ENCODE data around the gene SSR1.

Gene SSR1

DNA sequence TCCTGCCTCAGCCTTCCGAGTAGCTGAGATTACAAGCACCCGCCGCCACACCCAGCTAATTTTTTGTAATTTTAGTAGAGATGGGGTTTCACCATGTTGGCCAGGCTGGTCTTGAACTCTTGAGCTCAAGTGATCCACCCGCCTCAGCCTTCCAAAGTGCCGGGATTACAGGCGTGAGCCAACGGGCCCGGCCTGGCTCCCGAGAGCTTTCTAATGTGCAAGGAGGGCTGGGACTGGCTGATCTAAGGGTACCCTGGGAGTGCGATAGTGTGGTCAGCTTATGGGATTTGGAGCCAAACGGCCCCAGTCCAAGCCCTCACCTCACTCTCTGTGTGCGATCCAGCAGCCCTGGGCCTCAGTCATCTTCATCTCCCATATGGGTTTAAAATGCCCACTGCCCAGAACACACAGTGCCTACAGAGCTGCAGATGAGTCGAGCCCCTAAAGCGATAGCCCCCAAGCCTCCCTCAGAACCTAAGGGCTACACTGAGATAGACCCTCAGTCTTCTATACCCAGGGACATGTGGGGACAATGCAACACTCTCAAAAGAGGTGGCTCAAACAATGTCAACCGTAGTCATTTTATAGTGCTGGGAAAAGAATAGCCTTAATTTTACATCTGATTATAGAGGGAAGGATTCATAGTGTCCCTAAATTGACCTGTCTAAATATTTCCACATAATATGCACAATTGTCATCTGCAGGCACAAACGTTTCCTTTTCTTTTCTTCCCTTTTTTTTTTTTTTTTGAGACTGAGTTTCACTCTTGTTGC is 50.1 kb downstream of the SSR1 start:
- H3K36me3 ChIP-seq (ENCODE audit: insufficient read depth, insufficient read length, low read length) = no peaks in the 10 kb centered on the region
- no peak overlapping the region for H3K4me3 ChIP-seq (ENCODE audit: insufficient read length, low read depth)
- no peak for TF ChIP-seq ZNF274 (IDR thresholded peaks at IDR 0.05; ENCODE audit: low read depth, low read length)
- no peak for TF ChIP-seq SUZ12 (IDR thresholded peaks at IDR 0.05; ENCODE audit: extremely low read depth, insufficient read depth, insufficient read length)
- no peak for TF ChIP-seq YY1 (IDR thresholded peaks at IDR 0.05; ENCODE audit: insufficient read depth, insufficient read length)
- no peaks in the 10 kb centered on the region for H3K9me3 ChIP-seq (ENCODE audit: insufficient read depth, low read length)
- H3K27me3 ChIP-seq (ENCODE audit: insufficient read depth, insufficient read length) = no peaks in the 10 kb centered on the region
- DNase-seq (ENCODE audit: low read depth, low spot score) = no peak
- H3K4me1 ChIP-seq (ENCODE audit: insufficient read depth, insufficient read length) = peaks cover 15% of the 10 kb centered on the region
- H3K9ac ChIP-seq (ENCODE audit: insufficient read length, low read depth) = no peak overlapping the region

DNA sequence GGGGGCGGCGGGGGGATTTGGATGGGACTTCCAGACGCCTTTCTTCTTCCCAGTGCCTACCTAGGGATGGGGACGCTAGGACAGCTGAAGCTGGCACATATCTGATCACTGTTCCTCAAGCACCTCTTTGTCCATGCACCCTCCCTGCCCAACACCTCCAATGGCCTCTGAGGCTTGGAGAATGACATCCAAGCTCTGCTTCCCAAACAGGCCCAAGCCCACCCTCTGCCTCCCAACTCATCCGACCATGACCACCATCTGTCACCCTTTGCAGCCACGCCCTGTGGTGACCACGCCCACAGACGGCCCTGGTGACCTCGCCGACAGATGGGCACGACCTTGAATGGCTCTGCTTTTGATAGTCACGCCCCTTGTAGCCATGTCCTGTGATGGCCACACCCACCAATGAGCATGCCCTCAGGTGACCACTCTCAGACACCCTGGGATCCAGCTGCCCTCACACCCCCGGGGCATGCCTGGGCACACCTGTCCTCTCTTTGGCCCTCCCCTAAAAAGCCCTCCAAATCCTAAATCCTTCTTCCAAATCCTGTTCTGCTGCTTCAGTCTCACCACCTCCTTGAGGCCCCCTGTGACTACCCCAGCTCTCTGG is 51.0 kb downstream of the SSR1 start:
- peak overlapping the region; percentile 67 for H3K9ac ChIP-seq (ENCODE audit: insufficient read length, low read depth)
- no peaks in the 10 kb centered on the region for H3K36me3 ChIP-seq (ENCODE audit: insufficient read depth, insufficient read length, low read length)
- peaks cover 13% of the 10 kb centered on the region for H3K4me1 ChIP-seq (ENCODE audit: insufficient read depth, insufficient read length)
- H3K9me3 ChIP-seq (ENCODE audit: insufficient read depth, low read length) = 0 out of 2 replicates have a peak, but pooled peaks cover under 1% of the 10 kb centered on the region
- no peaks in the 10 kb centered on the region for H3K27me3 ChIP-seq (ENCODE audit: insufficient read depth, insufficient read length)
- H3K4me3 ChIP-seq (ENCODE audit: insufficient read length, low read depth) = peak overlapping the region; percentile 67
- TF ChIP-seq YY1 (IDR thresholded peaks at IDR 0.05; ENCODE audit: insufficient read depth, insufficient read length) = no peak
- no peak for DNase-seq (ENCODE audit: low read depth, low spot score)

DNA sequence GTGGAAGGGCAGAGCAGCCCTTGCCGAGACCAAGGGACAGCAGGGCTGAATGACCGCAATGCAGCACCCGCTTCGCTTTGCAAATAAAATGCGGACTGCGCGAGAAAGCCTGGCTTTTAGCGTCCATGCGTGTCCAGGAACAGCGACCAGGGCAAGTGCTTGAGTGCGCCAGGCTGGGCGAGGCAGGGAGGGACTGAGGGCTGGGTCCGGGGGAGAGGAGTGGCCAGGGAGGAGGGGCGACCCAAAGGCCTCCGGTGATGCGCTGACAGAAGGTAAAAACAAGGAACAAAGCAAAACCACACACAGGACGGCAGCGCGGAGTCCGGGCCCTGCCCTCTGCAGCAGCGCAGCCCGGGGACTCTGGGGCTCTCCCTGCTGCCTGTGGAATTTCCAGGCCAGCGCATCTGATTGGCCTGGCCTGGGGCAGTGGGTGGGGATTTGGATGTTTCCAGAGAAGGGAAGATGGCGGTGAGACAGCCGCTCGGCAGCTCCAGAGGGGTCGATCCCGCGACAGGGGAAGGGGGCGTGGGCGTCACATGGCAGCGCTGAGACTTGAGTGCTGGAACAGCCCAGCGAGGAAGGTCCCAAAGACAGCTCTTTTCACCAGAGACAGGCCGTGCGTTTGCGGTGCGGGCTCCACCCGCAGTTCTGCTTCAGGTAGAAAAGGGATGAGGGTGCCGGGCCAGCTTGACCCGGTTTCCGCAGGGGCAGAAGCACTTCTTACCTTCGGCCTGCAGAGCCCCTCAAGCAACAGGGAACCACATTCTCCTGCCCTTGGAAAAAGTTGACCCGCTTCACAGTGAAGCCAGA is 51.8 kb downstream of the SSR1 start:
- Histone ChIP-seq H3K9me3 (ENCODE audit: insufficient read depth, low read length) (peaks cover 6% of the 10 kb centered on the region; the same call in 1 of the 2 replicates), H3K9ac (ENCODE audit: insufficient read length, low read depth) (peak overlapping the region; percentile 88), H3K4me1 (ENCODE audit: insufficient read depth, insufficient read length) (peaks cover 13% of the 10 kb centered on the region), H3K27me3 (ENCODE audit: insufficient read depth, insufficient read length) (no peaks in the 10 kb centered on the region), H3K36me3 (ENCODE audit: insufficient read depth, insufficient read length, low read length) (no peaks in the 10 kb centered on the region), H3K4me3 (ENCODE audit: insufficient read length, low read depth) (peak overlapping the region; percentile 67)
- peak; percentile 82 for DNase-seq (ENCODE audit: low read depth, low spot score)
- no peak for TF ChIP-seq SUZ12 (IDR thresholded peaks at IDR 0.05; ENCODE audit: extremely low read depth, insufficient read depth, insufficient read length)
- TF ChIP-seq ZNF274 (IDR thresholded peaks at IDR 0.05; ENCODE audit: low read depth, low read length) = no peak
- TF ChIP-seq YY1 (IDR thresholded peaks at IDR 0.05; ENCODE audit: insufficient read depth, insufficient read length) = no peak

DNA sequence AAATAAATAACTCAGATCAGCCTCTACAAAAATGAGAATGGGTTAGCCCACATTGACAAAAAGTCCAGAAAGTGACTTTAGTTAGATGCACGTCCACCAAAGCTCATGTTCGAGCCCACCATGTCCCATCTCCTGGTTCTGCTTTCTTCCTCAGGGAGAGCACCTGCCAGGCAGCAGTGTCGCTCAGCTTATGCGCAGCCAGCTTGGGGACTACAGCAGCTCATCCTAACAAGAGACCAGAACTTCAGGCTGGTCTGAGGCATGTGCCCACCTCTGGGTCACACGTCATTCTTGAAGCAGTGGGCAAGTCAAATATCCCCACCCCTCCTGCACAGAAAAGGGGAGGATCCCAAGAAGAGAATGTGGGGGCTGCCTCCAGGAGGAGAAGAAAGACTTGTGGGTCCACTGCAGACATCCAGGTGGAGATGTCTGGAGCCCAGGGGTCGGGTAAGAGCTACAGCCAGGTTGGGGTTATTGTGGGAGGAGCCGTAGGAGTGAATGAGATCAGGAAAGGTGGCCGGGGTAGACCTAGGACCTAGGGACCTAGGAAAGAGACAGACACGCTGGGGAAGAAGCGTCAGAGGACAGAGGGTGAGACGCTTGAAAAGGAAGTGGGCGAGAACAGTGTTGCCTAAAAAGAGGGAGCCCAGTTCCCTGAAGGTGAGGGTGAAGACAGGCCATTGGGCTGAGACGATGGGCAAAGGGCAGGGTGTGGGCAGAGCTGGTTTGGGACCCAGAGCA is 52.5 kb downstream of the SSR1 start:
- DNase-seq (ENCODE audit: low read depth, low spot score) = no peak
- H3K4me1 ChIP-seq (ENCODE audit: insufficient read depth, insufficient read length) = peaks cover 13% of the 10 kb centered on the region
- peaks cover 14% of the 10 kb centered on the region; the same call in 1 of the 2 replicates for H3K9me3 ChIP-seq (ENCODE audit: insufficient read depth, low read length)
- H3K36me3 ChIP-seq (ENCODE audit: insufficient read depth, insufficient read length, low read length) = no peaks in the 10 kb centered on the region
- H3K27me3 ChIP-seq (ENCODE audit: insufficient read depth, insufficient read length) = no peaks in the 10 kb centered on the region
- peak overlapping the region; percentile 88 for H3K9ac ChIP-seq (ENCODE audit: insufficient read length, low read depth)
- peak overlapping the region; percentile 67 for H3K4me3 ChIP-seq (ENCODE audit: insufficient read length, low read depth)
- no peak for TF ChIP-seq ZNF274 (IDR thresholded peaks at IDR 0.05; ENCODE audit: low read depth, low read length)
- TF ChIP-seq YY1 (IDR thresholded peaks at IDR 0.05; ENCODE audit: insufficient read depth, insufficient read length) = no peak
- TF ChIP-seq SUZ12 (IDR thresholded peaks at IDR 0.05; ENCODE audit: extremely low read depth, insufficient read depth, insufficient read length) = no peak

DNA sequence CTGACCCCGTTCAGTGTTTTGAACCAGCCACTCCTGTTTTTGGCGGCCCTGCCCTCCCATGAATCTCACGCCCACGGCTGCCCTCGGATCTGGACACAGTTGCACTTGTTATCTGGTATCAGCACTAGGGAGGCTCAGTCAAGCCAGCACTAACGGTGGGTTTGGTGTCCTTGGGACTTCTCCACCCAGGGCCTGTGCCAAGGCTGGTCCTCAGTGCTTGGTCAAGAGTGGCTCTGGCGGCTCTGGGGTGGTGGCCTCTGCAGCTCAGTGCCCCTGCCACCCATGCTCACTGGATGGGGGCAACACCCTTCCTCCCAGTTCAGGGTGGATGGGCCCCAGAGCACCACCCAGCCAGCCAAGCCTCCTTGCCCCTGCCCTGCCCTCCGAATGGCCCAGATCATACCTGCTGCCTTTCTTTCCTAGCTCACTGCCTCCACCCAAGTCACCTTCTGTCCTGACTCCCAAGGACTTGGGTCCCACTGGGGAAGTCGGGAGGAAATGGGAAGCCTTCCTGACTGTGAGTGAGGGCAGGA is 54.7 kb downstream of the SSR1 start:
- Histone ChIP-seq H3K9ac (ENCODE audit: insufficient read length, low read depth) (no peak overlapping the region), H3K4me3 (ENCODE audit: insufficient read length, low read depth) (no peak overlapping the region), H3K36me3 (ENCODE audit: insufficient read depth, insufficient read length, low read length) (no peaks in the 10 kb centered on the region), H3K4me1 (ENCODE audit: insufficient read depth, insufficient read length) (peaks cover 13% of the 10 kb centered on the region), H3K27me3 (ENCODE audit: insufficient read depth, insufficient read length) (no peaks in the 10 kb centered on the region), H3K9me3 (ENCODE audit: insufficient read depth, low read length) (peaks cover 17% of the 10 kb centered on the region; the same call in 1 of the 2 replicates)
- no peak for DNase-seq (ENCODE audit: low read depth, low spot score)
- no peak for TF ChIP-seq SUZ12 (IDR thresholded peaks at IDR 0.05; ENCODE audit: extremely low read depth, insufficient read depth, insufficient read length)
- TF ChIP-seq ZNF274 (IDR thresholded peaks at IDR 0.05; ENCODE audit: low read depth, low read length) = no peak
- no peak for TF ChIP-seq YY1 (IDR thresholded peaks at IDR 0.05; ENCODE audit: insufficient read depth, insufficient read length)

DNA sequence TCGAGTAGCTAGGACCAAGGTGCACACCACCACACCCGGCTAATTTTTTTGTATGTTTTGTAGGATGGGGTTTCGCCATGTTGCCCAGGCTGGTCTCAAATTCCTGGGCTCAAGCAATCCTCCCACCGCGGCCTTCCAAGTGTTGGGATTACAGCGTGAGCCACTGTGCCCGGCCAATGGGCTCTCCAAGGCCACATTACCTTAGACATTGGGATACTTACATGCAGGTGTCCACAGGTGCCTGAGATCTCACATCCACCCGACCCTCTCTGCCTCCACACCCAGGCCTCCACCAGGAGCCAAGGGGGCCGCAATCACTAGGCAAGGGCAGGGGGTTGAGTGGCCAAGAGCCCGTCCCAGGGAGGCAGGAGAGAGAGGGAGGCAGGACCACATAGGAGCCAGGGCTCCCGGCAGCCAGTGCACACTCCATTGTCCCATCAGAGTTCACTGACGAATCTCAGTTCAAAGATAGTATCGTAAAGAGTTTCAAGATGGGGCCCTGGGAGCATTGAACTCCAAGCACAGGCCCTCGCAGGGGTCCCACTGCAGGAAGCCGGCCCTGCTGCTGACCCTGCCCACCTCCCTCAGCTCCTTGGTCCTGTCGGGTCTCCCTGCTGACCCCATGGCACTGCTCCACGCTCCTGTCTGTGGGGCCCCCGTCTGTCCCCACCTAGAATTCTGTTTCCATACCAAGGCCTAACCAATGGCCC is 55.3 kb downstream of the SSR1 start:
- no peak for DNase-seq (ENCODE audit: low read depth, low spot score)
- no peak overlapping the region for H3K9ac ChIP-seq (ENCODE audit: insufficient read length, low read depth)
- H3K4me3 ChIP-seq (ENCODE audit: insufficient read length, low read depth) = no peak overlapping the region
- peaks cover 17% of the 10 kb centered on the region; the same call in 1 of the 2 replicates for H3K9me3 ChIP-seq (ENCODE audit: insufficient read depth, low read length)
- peaks cover 13% of the 10 kb centered on the region for H3K4me1 ChIP-seq (ENCODE audit: insufficient read depth, insufficient read length)
- TF ChIP-seq ZNF274 (IDR thresholded peaks at IDR 0.05; ENCODE audit: low read depth, low read length) = no peak
- no peak for TF ChIP-seq SUZ12 (IDR thresholded peaks at IDR 0.05; ENCODE audit: extremely low read depth, insufficient read depth, insufficient read length)
- no peaks in the 10 kb centered on the region for H3K36me3 ChIP-seq (ENCODE audit: insufficient read depth, insufficient read length, low read length)
- H3K27me3 ChIP-seq (ENCODE audit: insufficient read depth, insufficient read length) = no peaks in the 10 kb centered on the region
